ENCODE data around the gene RPLP2. TPM values are rescaled to one million over a fixed set of nuclear protein-coding genes. Genes with fewer than 3 reads are reported as not detected.

RPLP2 gene
- total RNA-seq, 3 donors from 2014 or later (not counting 1 experiment from before 2014, with no cell fraction given) = 1,482 to 1,846 (median 1,534) TPM

DNA sequence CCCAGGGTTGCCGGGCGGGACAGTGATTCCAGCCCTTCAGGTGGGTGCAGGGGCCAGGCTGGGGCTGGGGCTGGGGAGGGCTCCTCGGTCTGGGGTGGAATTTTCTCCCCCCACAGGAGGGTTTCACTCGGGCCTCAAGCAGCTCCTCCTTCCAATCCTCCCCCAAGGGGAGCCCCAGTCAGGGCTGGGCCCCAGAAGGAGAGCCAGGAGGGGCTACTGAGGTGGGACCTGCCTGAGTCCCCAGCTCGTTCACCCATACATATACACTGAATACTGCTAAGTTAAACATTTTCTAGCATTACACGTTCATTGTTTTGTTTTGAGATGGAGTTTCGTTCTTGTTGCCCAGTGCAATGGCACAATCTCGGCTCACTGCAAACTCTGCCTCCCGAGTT is 16.5 kb downstream of the RPLP2 start:
- H3K36me3 ChIP-seq (ENCODE audit: control insufficient read depth, insufficient read depth, low read length) = peaks cover 9% of the 10 kb centered on the region
- Mint-ChIP-seq H3K36me3 (no peaks in the 10 kb centered on the region), H3K4me3 (peak overlapping the region; percentile 70), H3K27me3 (ENCODE audit: low read depth in 2 of 2) (peaks cover 0 to 28% of the 10 kb centered on the region in 2 donors), H3K27ac (no peak overlapping the region), H3K4me1 (peaks cover 0 to 35% of the 10 kb centered on the region in 2 donors), H3K9me3 (no peaks in the 10 kb centered on the region)
- intact Hi-C loops (cut with micrococcal nuclease) = no loop called here
- ATAC-seq = no peak
- no peak overlapping the region for H3K27ac ChIP-seq (ENCODE audit: low read length)
- H3K27me3 ChIP-seq (ENCODE audit: control insufficient read depth, insufficient read depth, low read length) = peaks cover 19% of the 10 kb centered on the region
- TF ChIP-seq, protein P1, sequence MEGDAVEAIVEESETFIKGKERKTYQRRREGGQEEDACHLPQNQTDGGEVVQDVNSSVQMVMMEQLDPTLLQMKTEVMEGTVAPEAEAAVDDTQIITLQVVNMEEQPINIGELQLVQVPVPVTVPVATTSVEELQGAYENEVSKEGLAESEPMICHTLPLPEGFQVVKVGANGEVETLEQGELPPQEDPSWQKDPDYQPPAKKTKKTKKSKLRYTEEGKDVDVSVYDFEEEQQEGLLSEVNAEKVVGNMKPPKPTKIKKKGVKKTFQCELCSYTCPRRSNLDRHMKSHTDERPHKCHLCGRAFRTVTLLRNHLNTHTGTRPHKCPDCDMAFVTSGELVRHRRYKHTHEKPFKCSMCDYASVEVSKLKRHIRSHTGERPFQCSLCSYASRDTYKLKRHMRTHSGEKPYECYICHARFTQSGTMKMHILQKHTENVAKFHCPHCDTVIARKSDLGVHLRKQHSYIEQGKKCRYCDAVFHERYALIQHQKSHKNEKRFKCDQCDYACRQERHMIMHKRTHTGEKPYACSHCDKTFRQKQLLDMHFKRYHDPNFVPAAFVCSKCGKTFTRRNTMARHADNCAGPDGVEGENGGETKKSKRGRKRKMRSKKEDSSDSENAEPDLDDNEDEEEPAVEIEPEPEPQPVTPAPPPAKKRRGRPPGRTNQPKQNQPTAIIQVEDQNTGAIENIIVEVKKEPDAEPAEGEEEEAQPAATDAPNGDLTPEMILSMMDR (IDR thresholded peaks at IDR 0.05) = no peak
- 80% methylated on average over 8 of the region's 9 CpGs for WGBS (ENCODE audit: insufficient coverage)
- peaks cover 62% of the 10 kb centered on the region for H3K4me1 ChIP-seq (ENCODE audit: control insufficient read depth, insufficient read depth, low read length)
- no peaks in the 10 kb centered on the region for H3K9me3 ChIP-seq (ENCODE audit: control insufficient read depth, insufficient read depth, low read length)
- H3K4me3 ChIP-seq (ENCODE audit: low read length) = no peak overlapping the region
- DNase-seq = no peak

DNA sequence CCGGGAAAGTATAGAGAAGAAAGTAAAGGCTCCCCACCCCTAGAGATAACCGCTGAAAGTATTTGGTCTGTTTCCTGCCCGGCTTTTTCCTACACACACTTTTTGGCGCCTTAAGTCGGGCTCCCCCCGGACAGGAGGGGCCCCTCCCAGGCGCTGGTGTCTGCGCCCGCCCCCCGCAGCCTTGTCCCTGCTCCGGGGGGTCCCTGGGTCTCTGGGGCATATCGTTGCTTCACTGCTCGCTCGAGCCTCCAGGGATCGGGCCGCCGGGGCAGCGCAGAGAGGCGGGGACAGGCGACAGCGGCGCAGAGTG is 17.0 kb downstream of the RPLP2 start:
- Mint-ChIP-seq H3K27me3 (ENCODE audit: low read depth in 2 of 2) (peaks cover 5 to 34% of the 10 kb centered on the region in 2 donors), H3K4me1 (peaks cover 0 to 40% of the 10 kb centered on the region in 2 donors), H3K4me3 (peak overlapping the region; percentile 70), H3K9me3 (no peaks in the 10 kb centered on the region), H3K27ac (no peak overlapping the region), H3K36me3 (no peaks in the 10 kb centered on the region)
- peaks cover 6% of the 10 kb centered on the region for H3K36me3 ChIP-seq (ENCODE audit: control insufficient read depth, insufficient read depth, low read length)
- H3K27me3 ChIP-seq (ENCODE audit: control insufficient read depth, insufficient read depth, low read length) = peaks cover 19% of the 10 kb centered on the region
- H3K9me3 ChIP-seq (ENCODE audit: control insufficient read depth, insufficient read depth, low read length) = no peaks in the 10 kb centered on the region
- intact Hi-C loops (cut with micrococcal nuclease) = no loop called here
- ATAC-seq = peak in 1 of 3 donors; percentile 8
- peak overlapping the region; percentile 23 for H3K4me3 ChIP-seq (ENCODE audit: low read length)
- TF ChIP-seq, protein P1 (IDR thresholded peaks at IDR 0.05) = no peak
- no peak for DNase-seq
- H3K4me1 ChIP-seq (ENCODE audit: control insufficient read depth, insufficient read depth, low read length) = peaks cover 58% of the 10 kb centered on the region
- WGBS (ENCODE audit: insufficient coverage) = under 1% methylated on average over 21 of the region's 22 CpGs
- H3K27ac ChIP-seq (ENCODE audit: low read length) = no peak overlapping the region

DNA sequence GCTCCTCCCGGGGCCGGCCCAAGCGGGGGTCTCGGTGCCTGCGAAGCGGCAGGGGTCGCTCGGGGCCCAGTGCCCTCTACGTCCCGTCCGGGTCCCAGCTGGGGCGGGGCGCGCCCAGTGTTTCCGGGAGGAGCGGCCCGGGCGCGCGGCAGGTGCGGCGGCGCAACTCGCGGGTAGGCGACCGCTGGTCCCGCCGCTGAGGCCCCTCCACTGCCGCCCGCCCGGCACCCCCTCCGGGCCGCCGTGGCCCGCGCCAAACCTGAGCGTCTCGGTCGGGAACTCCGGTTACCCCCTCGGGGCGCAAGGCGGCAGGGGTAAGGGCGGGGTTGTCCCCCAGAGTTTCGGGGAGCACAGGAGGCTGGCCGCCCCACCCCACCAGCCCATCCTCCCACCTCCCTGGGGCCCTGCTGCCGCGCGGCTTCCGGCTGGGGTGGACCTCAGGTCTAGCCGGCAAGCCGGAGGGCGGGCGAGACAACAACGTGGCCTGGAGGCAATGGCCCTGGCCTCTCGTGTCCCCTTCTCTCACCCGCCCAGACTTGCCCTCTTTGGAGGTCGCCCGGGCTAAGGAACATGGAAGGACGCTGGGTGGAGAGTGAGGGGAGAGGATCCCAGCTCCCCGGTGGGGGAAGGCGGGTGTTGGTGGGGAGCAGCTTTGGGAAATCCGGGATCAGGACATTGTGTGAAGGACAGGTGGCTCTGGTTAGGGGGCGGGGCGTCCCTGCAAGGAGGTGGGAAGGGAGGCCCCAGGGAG is 17.6 kb downstream of the RPLP2 start:
- Histone ChIP-seq H3K4me3 (ENCODE audit: low read length) (peak overlapping the region; percentile 23), H3K27me3 (ENCODE audit: control insufficient read depth, insufficient read depth, low read length) (peaks cover 19% of the 10 kb centered on the region), H3K27ac (ENCODE audit: low read length) (no peak overlapping the region), H3K36me3 (ENCODE audit: control insufficient read depth, insufficient read depth, low read length) (peaks cover 6% of the 10 kb centered on the region), H3K9me3 (ENCODE audit: control insufficient read depth, insufficient read depth, low read length) (no peaks in the 10 kb centered on the region), H3K4me1 (ENCODE audit: control insufficient read depth, insufficient read depth, low read length) (peaks cover 57% of the 10 kb centered on the region)
- H3K9me3 Mint-ChIP-seq = no peaks in the 10 kb centered on the region
- intact Hi-C loops (cut with micrococcal nuclease) = no loop called here
- no peaks in the 10 kb centered on the region for H3K36me3 Mint-ChIP-seq
- ATAC-seq (peak; percentile 24 to 66 (median 32)), DNase-seq (no peak)
- H3K4me1 Mint-ChIP-seq = peaks cover 0 to 37% of the 10 kb centered on the region in 2 donors
- peak overlapping the region in 1 of 2 donors; percentile 52 for H3K27ac Mint-ChIP-seq
- H3K27me3 Mint-ChIP-seq (ENCODE audit: low read depth in 2 of 2) = peaks cover 8 to 35% of the 10 kb centered on the region in 2 donors
- WGBS (ENCODE audit: insufficient coverage) = 5% methylated on average over 66 of the region's 66 CpGs
- H3K4me3 Mint-ChIP-seq = peak overlapping the region; percentile 76
- TF ChIP-seq, protein P1 (IDR thresholded peaks at IDR 0.05) = no peak

DNA sequence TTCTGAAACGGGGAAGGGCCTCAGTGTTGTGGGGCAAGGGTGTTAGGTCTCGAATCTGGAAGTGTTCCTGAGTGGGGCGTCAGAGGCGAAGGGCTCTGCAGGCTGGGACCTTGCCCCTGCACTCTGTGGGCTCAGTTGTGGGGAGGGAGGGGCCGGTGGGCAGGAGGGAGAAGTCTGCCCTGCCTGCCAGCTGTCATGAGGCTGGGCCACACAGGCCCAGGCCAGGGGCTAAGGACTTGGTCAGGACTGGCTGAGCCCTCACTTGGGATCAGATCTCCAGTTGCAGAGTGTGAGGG is 18.1 kb downstream of the RPLP2 start, which contains the start of gene CRACR2B:
Gene CRACR2B (plus strand): TSS at position 23 of the 296 bp plus-strand sequence. CDS start 689 bp downstream, outside the sequence.
- Histone ChIP-seq H3K4me3 (ENCODE audit: low read length) (peak within 1 kb of the TSS; percentile 23), H3K9me3 (ENCODE audit: control insufficient read depth, insufficient read depth, low read length) (no peaks in the 10 kb centered on the region), H3K4me1 (ENCODE audit: control insufficient read depth, insufficient read depth, low read length) (peaks cover 59% of the 10 kb centered on the region), H3K27me3 (ENCODE audit: control insufficient read depth, insufficient read depth, low read length) (peaks cover 19% of the 10 kb centered on the region), H3K27ac (ENCODE audit: low read length) (no peak within 1 kb of the TSS), H3K36me3 (ENCODE audit: control insufficient read depth, insufficient read depth, low read length) (peaks cover 6% of the 10 kb centered on the region)
- intact Hi-C loops (cut with micrococcal nuclease) = no loop called here
- DNase-seq (no peak), ATAC-seq (peak in 2 of 3 donors; percentile 26 to 46)
- TF ChIP-seq, protein P1 (IDR thresholded peaks at IDR 0.05) = no peak
- Mint-ChIP-seq H3K36me3 (no peaks in the 10 kb centered on the region), H3K9me3 (no peaks in the 10 kb centered on the region), H3K4me1 (peaks cover 0 to 37% of the 10 kb centered on the region in 2 donors), H3K27ac (peak within 1 kb of the TSS in 1 of 2 donors; percentile 52), H3K27me3 (ENCODE audit: low read depth in 2 of 2) (peaks cover 8 to 35% of the 10 kb centered on the region in 2 donors), H3K4me3 (peak within 1 kb of the TSS; percentile 76)
- 51% methylated on average over 5 of the region's 5 CpGs for WGBS (ENCODE audit: insufficient coverage)
